22Rv1 (cell line): ENCODE data around the gene DNAJC18.

Experiments
- ZFX ChIP-seq: fragments of 450-650 bp; IDR thresholded peaks from 2 replicates; pipeline ENCODE4 v1.6.1; 2017; ENCODE audit warnings: antibody characterized with exemption, borderline replicate concordance
- TF ChIP-seq, protein P1 (sequence below): fragments of 450-650 bp; IDR thresholded peaks from 2 replicates; pipeline ENCODE4 v1.5.1; 2017; ENCODE audit warnings: mild to moderate bottlenecking

DNA sequence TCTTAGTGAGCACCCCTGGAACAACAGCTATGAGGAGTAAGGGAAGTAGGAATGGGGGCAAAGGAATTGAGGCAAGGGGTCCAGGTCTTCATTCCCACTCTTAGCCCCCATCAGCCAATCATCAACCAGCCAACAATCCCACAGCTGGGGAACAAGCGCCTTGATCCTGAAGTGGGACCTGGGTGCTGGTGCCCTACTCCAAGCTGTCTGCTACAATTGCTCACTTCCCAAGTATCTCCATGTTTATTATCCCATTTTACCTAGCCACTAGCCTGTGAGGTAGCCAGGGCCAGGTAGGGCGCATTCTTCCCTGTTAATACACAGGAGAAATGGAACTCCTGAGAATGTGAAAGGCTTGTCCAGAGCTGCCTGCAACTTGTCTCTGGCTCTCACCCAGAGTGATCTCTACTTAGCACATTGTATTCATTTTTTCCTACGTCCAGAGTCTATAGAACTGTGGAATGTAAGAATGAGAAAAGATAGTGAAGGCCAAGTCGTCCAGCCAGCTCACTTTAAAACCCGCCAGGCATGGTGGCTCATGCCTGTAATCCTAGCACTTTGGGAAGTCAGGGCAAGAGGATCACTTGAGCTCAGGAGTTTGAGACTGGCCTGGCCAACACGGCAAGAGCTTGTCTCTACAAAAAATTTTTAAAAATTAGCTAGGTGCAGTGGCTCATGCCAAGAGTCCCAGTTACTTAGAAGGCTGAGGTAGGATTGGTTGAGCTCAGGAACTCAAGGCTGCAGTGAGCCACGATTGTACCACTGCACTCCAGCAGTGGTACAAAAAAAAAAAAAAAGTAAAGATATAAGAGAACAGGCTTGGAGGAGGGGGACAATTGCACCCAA, 6.2 kb upstream of the DNAJC18 start:
- TF ChIP-seq, protein P1, sequence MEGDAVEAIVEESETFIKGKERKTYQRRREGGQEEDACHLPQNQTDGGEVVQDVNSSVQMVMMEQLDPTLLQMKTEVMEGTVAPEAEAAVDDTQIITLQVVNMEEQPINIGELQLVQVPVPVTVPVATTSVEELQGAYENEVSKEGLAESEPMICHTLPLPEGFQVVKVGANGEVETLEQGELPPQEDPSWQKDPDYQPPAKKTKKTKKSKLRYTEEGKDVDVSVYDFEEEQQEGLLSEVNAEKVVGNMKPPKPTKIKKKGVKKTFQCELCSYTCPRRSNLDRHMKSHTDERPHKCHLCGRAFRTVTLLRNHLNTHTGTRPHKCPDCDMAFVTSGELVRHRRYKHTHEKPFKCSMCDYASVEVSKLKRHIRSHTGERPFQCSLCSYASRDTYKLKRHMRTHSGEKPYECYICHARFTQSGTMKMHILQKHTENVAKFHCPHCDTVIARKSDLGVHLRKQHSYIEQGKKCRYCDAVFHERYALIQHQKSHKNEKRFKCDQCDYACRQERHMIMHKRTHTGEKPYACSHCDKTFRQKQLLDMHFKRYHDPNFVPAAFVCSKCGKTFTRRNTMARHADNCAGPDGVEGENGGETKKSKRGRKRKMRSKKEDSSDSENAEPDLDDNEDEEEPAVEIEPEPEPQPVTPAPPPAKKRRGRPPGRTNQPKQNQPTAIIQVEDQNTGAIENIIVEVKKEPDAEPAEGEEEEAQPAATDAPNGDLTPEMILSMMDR: no peak
- TF ChIP-seq ZFX: no peak
